BJ (cell line): ENCODE data around the gene MRPL21. TPM values are rescaled to one million over a fixed set of nuclear protein-coding genes. Genes with fewer than 3 reads are reported as not detected.

Source experiments
- CTCF ChIA-PET: fragments of 350-600 bp; formaldehyde crosslinking; extraction: SDS; loops from one replicate; lab custom pipeline; 2021; ENCODE audit warnings: antibody characterized with exemption, inconsistent platforms; lab: Yijun Ruan, JAX
- POLR2A ChIA-PET: fragments of 300-600 bp; sonication (Branson Sonifier 250); formaldehyde crosslinking; extraction: SDS; loops from one replicate; lab custom pipeline; 2021; ENCODE audit warnings: antibody characterized with exemption; lab: Charles Lee
- DNase-seq: peaks from one replicate; pipeline ENCODE4 v3.0.0-alpha.2; 2011; ENCODE audit warnings: low read depth
- H3K27me3 ChIP-seq: 2 replicates; pipeline ENCODE4 v1.6.0; 2011; ENCODE audit warnings: low read length; ENCODE audit not compliant: control insufficient read depth, insufficient read depth
- H3K36me3 ChIP-seq: 2 replicates; pipeline ENCODE4 v1.5.1; 2011; ENCODE audit warnings: low read length; ENCODE audit not compliant: control insufficient read depth, insufficient read depth
- H3K4me3 ChIP-seq: 2 replicates; pipeline ENCODE4 v1.5.1; 2011; ENCODE audit warnings: low read depth, mild to moderate bottlenecking, control low read depth, low read length
- CTCF ChIP-seq: IDR thresholded peaks from 2 replicates; pipeline ENCODE4 v1.5.1; 2011; ENCODE audit warnings: low read depth, mild to moderate bottlenecking, control low read depth, inconsistent platforms, low read length, moderate library complexity; ENCODE audit not compliant: insufficient read depth
- polyA plus RNA-seq: library from polyadenylated mRNA; depleted of rRNA; stranded (reverse); fragments of >200 nt; gene quantifications from 2 replicates; pipeline ENCODE4 v1.2.3, GENCODE V29; 2011

The MRPL21 gene
- polyA plus RNA-seq, 1 experiment = 57.2 TPM

GRCh38 chr11:68868221-68868835 lies 35.3 kb downstream of the MRPL21 start:
- Histone ChIP-seq H3K36me3 (no peaks in the 10 kb centered on the region), H3K4me3 (no peak overlapping the region), H3K27me3 (no peaks in the 10 kb centered on the region; the same call in 1 of the 2 replicates)
- POLR2A ChIA-PET = no interaction called here
- TF ChIP-seq CTCF = no peak
- no peak for DNase-seq
- CTCF ChIA-PET = interaction anchor here (1.3 to 3.0 kb wide), 2 partner anchors 11 to 26 kb away, joined by 4 to 12 read pairs; partner anchors contain the start of gene CPT1A

- ChIA-PET CTCF (no interaction called here), POLR2A (no interaction called here)
- DNase-seq = no peak
- no peak overlapping the region for H3K4me3 ChIP-seq
- no peak for TF ChIP-seq CTCF
- H3K36me3 ChIP-seq = no peaks in the 10 kb centered on the region
- no peaks in the 10 kb centered on the region; the same call in 1 of the 2 replicates for H3K27me3 ChIP-seq
Observed at GRCh38 chr11:68867066-68867465, 36.6 kb downstream of the MRPL21 start.

GRCh38 chr11:68865241-68865640 lies 38.4 kb downstream of the MRPL21 start:
- ChIA-PET POLR2A (no interaction called here), CTCF (interaction anchor here (0.9 kb wide), 1 partner anchor 253 kb away, joined by 3 read pairs; no protein-coding TSS in a partner anchor)
- Histone ChIP-seq H3K4me3 (no peak overlapping the region), H3K27me3 (no peaks in the 10 kb centered on the region; the same call in 1 of the 2 replicates), H3K36me3 (no peaks in the 10 kb centered on the region)
- DNase-seq = no peak
- TF ChIP-seq CTCF = no peak

GRCh38 chr11:68863553-68864265 lies 39.9 kb downstream of the MRPL21 start:
- H3K27me3 ChIP-seq = no peaks in the 10 kb centered on the region; the same call in 1 of the 2 replicates
- ChIA-PET CTCF (no interaction called here), POLR2A (no interaction called here)
- TF ChIP-seq CTCF = no peak
- H3K36me3 ChIP-seq = no peaks in the 10 kb centered on the region
- no peak overlapping the region for H3K4me3 ChIP-seq
- DNase-seq = no peak

GRCh38 chr11:68862421-68862820 lies 41.2 kb downstream of the MRPL21 start:
- no peak for TF ChIP-seq CTCF
- Histone ChIP-seq H3K36me3 (no peaks in the 10 kb centered on the region), H3K4me3 (no peak overlapping the region), H3K27me3 (no peaks in the 10 kb centered on the region)
- DNase-seq = no peak
- ChIA-PET POLR2A (no interaction called here), CTCF (no interaction called here)
